H1 (cell line): ENCODE measurements around the gene SIGLEC11.

Experiments
- CREB1 ChIP-seq: IDR thresholded peaks from 2 replicates; pipeline ENCODE4 v1.6.1; 2012; ENCODE audit warnings: inconsistent platforms
- CTCF ChIP-seq, 3 experiments: IDR thresholded peaks; 1 replicate in 2 of 3; 2 replicates in 1 of 3; pipeline versions ENCODE4 v1.5.1 to v1.6.1; 2011; ENCODE audit warnings: low read length in 3 of 3, mild to moderate bottlenecking in 3 of 3, inconsistent platforms in 2 of 3, low read depth in 1 of 3, moderate library complexity in 1 of 3; ENCODE audit not compliant: insufficient read depth in 1 of 3; ENCODE audit errors: control extremely low read depth in 1 of 3
- EGR1 ChIP-seq: IDR thresholded peaks from 2 replicates; pipeline ENCODE4 v1.6.1; 2011; ENCODE audit warnings: low read depth, low read length, borderline replicate concordance
- EZH2 ChIP-seq: fragments of 200-600 bp; sonication (generic); IDR thresholded peaks from 2 replicates; pipeline ENCODE4 v1.7.1; 2012; ENCODE audit warnings: low read depth, mild to moderate bottlenecking, moderate library complexity, low read length, inconsistent platforms; ENCODE audit not compliant: severe bottlenecking
- GABPA ChIP-seq: IDR thresholded peaks from 2 replicates; pipeline ENCODE4 v1.6.1; 2011; ENCODE audit warnings: mild to moderate bottlenecking, low read length, moderate library complexity, borderline replicate concordance; ENCODE audit not compliant: insufficient read depth
- KDM1A ChIP-seq: fragments of 200-600, 300-600 bp; sonication (generic); IDR thresholded peaks from 2 replicates; pipeline ENCODE4 v1.7.1; 2016; ENCODE audit warnings: mild to moderate bottlenecking, low read length, borderline replicate concordance
- POLR2AphosphoS5 ChIP-seq: IDR thresholded peaks from 2 replicates; pipeline ENCODE4 v1.6.1; 2011; ENCODE audit warnings: low read depth, low read length
- RAD21 ChIP-seq, 2 experiments: IDR thresholded peaks in 1 of 2; conservative IDR thresholded peaks in 1 of 2; 2 replicates each; pipeline ENCODE4 v1.6.1; 2011; ENCODE audit warnings: low read depth in 2 of 2, low read length in 2 of 2, improper control_type of control experiment in 1 of 2, inconsistent platforms in 1 of 2, mild to moderate bottlenecking in 1 of 2, moderate library complexity in 1 of 2
- RFX5 ChIP-seq: IDR thresholded peaks from 2 replicates; pipeline ENCODE4 v1.6.1; 2011; ENCODE audit warnings: low read depth, low read length, improper control_type of control experiment, borderline replicate concordance
- RXRA ChIP-seq: IDR thresholded peaks from 2 replicates; pipeline ENCODE4 v1.6.1; 2011; ENCODE audit warnings: low read depth, mild to moderate bottlenecking, low read length, moderate library complexity; ENCODE audit not compliant: insufficient read depth
- YY1 ChIP-seq: IDR thresholded peaks from 2 replicates; pipeline ENCODE4 v1.6.1; 2011; ENCODE audit warnings: low read depth, mild to moderate bottlenecking, low read length
- TF ChIP-seq, protein P1 (sequence below): IDR thresholded peaks from 2 replicates; pipeline ENCODE4 v1.6.1; 2012; ENCODE audit warnings: low read length, inconsistent platforms

- TF ChIP-seq CTCF (IDR thresholded peaks at IDR 0.05; ENCODE audit: control extremely low read depth in 1 of 3, insufficient read depth in 1 of 3, low read depth in 1 of 3, low read length in 3 of 3) (no peak), EZH2 (no peak), RFX5 (no peak), CREB1 (no peak), GABPA (no peak), KDM1A (no peak), EGR1 (no peak), YY1 (no peak), RAD21 (IDR thresholded peaks at IDR 0.05 in 1 of 2, conservative IDR thresholded peaks at IDR 0.05 in 1 of 2; ENCODE audit: low read depth in 2 of 2, low read length in 2 of 2) (no peak), POLR2AphosphoS5 (no peak), RXRA (no peak)
- TF ChIP-seq, protein P1, sequence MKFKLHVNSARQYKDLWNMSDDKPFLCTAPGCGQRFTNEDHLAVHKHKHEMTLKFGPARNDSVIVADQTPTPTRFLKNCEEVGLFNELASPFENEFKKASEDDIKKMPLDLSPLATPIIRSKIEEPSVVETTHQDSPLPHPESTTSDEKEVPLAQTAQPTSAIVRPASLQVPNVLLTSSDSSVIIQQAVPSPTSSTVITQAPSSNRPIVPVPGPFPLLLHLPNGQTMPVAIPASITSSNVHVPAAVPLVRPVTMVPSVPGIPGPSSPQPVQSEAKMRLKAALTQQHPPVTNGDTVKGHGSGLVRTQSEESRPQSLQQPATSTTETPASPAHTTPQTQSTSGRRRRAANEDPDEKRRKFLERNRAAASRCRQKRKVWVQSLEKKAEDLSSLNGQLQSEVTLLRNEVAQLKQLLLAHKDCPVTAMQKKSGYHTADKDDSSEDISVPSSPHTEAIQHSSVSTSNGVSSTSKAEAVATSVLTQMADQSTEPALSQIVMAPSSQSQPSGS: no peak
Measured at GRCh38 chr19:49932731-49933131, 28.2 kb downstream of the SIGLEC11 start.
